GF-D8 (cell line): ENCODE measurements around the gene KPTN.

ENCODE experiments used
- DNase-seq: peaks from one replicate; lab custom pipeline; 2025; lab: John Stamatoyannopoulos, UW

The KPTN gene

GRCh38 chr19:47508721-47509120 is 24.7 kb upstream of the KPTN start:
- no peak for DNase-seq

GRCh38 chr19:47507924-47508553 is 24.0 kb upstream of the KPTN start:
- DNase-seq = no peak

- no peak for DNase-seq
Measured at GRCh38 chr19:47507012-47507411, 23.0 kb upstream of the KPTN start.

- DNase-seq = no peak
Measured at GRCh38 chr19:47506459-47506858, 22.4 kb upstream of the KPTN start.

- DNase-seq = no peak
Measured at GRCh38 chr19:47505506-47505905, 21.5 kb upstream of the KPTN start.

- no peak for DNase-seq
Measured at GRCh38 chr19:47503826-47504150, 19.8 kb upstream of the KPTN start.

GRCh38 chr19:47503130-47503825 is 19.3 kb upstream of the KPTN start:
- DNase-seq = no peak

- no peak for DNase-seq
Measured at GRCh38 chr19:47499863-47500830, 16.1 kb upstream of the KPTN start.

- no peak for DNase-seq
Measured at GRCh38 chr19:47499371-47499770, 15.4 kb upstream of the KPTN start.

GRCh38 chr19:47498561-47498960 is 14.5 kb upstream of the KPTN start:
- no peak for DNase-seq

GRCh38 chr19:47497821-47498520 is 14.0 kb upstream of the KPTN start:
- DNase-seq = no peak

- no peak for DNase-seq
Measured at GRCh38 chr19:47497050-47497766, 13.2 kb upstream of the KPTN start.

- DNase-seq = no peak
Measured at GRCh38 chr19:47495478-47496372, 11.7 kb upstream of the KPTN start.

- DNase-seq = peak; percentile 30
Measured at GRCh38 chr19:47494729-47495128, 10.7 kb upstream of the KPTN start.

GRCh38 chr19:47494211-47494547 is 10.2 kb upstream of the KPTN start:
- no peak for DNase-seq

- DNase-seq = no peak
Measured at GRCh38 chr19:47493378-47494210, 9.6 kb upstream of the KPTN start.

GRCh38 chr19:47492571-47493377 is 8.8 kb upstream of the KPTN start:
- DNase-seq = no peak

GRCh38 chr19:47492137-47492533 is 8.1 kb upstream of the KPTN start:
- DNase-seq = no peak
